HG02870 (cell line): Measurements from ENCODE around the gene IL34.

Source experiments
- ATAC-seq: cut with Tn5 transposase; IDR thresholded peaks from one replicate; pipeline ENCODE4 v1.9.1; 2021; ENCODE audit warnings: mild to moderate bottlenecking, moderate library complexity; ENCODE audit not compliant: unreplicated experiment

IL34 gene

DNA sequence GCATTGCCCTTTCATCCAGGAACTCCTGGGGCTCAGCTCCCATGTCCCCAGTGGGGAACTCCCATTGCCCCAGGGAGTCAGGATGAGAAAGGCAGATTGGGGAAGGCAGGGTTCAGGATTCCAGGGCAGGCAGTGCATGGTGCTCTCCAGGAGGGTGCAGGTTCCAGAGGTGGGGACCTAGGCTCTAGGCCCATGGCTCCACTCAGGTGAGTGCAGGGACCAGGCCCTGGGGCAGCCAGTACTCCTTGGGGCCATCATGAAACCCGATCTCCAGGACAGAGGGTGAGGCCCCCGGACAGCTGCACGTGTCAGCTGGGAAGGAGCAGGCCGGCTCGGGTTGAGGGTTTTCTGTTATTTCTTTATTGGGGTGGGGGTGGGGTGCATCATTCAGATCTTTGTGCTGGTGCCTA is 40.7 kb downstream of the IL34 start:
- ATAC-seq, result no peak

DNA sequence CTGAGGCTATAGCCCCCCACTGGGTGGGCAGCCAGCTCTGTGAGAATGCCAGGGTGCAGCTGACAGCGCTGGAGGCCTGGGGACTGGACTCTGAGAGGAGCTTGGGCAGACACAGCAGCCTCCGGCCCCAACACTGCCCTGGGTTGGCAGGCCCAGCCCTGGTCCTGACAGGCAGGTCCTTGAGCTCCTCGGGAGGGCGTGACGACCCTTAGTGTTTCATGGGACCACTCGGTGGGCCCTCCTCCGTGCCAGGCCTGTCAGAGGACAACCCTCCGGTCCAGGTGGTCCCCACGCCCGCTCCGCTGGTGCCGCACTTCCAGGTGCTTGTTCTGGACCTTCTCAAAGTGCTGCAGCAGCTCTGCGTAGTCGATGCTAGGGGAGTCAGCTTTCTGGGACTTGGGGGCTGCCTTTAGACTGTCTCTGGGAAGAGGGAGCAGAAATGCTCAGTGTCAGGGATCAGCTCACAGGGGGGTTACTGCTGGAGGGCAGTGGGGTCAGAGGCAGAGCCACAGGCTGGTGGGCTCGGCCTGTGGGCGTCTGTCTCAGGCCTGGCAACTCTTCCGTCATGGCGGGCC is 41.4 kb downstream of the IL34 start:
- ATAC-seq, result no peak

DNA sequence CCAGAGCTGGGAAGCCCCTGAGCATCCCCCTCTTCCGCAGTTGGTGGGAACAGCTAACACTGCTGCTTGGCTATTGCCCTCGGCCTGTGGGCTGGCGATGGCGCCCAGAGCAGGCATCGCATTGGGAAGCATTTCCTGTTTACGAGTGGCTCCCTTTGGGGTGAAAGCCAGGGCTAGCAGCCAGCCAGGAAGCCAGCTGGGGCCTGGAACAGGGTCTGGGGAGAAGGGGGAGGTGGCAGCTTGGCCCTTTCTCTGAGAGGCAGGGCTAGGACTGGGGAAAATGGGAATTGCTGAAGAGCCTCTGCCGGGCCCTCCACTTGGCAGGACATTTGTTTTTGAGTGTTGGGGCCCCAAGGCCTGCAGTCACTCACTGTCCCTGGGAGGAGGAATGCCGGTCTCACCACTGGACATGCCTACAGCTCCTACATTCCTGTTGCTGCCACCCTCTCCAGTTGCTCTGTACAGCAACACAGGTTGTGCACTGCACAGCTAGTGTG is 41.9 kb downstream of the IL34 start:
- no peak for ATAC-seq

DNA sequence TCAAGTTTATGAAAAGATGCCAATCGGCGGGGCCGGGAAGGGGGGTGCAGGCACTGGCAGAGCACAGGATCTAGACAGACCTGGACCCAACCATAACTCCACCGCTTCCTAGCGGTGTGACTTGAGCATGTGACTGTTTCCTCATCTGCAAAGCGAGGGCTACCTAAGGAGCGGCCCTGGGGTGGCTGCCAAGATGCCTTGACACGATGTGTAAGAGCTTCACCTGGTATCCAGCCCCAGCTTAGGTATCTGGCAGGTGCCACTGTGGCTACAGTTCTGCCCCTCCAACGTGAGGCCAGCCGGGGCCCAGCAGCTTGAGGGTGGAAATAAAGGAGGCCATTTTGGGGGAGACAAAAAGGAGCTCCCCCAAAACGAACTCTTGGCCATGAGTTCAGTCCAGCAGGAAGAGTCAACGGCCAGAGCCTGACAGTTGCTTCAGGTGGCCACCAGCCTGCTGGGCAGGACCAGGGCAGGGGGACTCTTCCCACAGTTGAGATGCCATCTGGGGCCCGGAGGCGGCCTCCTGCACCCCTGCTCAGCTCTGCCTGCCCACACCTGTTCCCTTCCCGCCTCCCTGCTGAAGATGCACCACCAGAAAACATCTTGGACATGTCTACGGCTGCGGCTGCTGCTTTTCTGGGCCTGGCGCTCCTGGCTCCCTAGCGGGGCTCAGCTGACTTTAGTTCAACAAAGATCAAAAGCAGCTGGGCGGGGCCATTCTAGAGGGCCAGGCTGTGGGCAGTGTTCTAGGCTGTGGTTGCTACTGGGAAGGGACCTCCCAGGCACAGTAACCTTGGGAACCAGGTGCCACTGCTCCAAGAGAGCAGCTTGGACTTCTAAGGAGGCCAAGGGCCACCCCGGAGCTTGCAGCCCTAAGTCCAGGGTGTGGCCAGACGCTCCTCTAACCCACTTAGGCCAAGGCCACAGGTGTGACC is 42.9 kb downstream of the IL34 start:
- ATAC-seq, result no peak

DNA sequence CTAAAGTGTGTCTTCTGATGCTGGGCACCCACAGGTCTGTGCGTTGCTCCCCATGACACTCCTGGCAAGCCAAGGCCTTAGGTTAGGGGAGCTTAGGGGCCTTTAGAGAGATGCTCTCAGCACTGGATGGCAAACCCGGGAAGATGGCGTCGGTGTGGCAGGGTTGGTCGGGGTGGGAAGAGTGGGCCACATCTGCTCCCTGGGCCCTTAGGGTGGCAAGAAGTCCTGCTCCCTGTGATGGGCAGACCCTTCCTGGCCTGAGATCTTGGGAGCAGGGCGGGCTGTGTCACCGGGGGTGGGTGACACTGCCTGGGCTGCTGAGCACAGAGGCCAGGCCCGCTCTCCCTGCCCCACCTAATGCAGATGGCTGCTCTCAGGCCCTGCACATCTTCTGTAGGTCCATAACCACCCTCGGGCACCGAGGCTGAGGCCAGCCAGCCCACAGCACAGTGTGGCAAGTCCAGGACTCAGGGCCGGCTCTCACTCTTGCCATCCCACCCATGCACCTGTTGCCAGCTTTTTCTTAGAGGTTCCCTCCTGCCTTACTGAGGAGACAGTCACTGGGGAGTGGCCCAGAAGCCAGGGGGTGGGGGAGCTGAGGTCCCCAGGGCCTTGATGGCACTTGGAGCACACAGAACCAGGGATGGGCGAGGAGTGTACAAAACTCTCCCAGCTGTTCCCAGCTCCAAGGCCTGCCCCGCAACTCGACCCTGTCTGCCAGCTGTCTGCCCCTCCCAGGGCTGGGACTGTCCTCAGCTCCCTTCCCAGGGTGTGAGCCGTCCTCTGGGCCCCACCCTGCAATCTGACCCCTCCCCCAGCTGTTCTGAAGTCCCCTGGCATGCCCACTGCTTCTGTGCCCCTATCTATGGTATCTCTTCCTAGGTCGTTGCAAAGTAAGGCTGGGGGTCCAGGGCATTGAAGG is 43.9 kb downstream of the IL34 start:
- no peak for ATAC-seq

DNA sequence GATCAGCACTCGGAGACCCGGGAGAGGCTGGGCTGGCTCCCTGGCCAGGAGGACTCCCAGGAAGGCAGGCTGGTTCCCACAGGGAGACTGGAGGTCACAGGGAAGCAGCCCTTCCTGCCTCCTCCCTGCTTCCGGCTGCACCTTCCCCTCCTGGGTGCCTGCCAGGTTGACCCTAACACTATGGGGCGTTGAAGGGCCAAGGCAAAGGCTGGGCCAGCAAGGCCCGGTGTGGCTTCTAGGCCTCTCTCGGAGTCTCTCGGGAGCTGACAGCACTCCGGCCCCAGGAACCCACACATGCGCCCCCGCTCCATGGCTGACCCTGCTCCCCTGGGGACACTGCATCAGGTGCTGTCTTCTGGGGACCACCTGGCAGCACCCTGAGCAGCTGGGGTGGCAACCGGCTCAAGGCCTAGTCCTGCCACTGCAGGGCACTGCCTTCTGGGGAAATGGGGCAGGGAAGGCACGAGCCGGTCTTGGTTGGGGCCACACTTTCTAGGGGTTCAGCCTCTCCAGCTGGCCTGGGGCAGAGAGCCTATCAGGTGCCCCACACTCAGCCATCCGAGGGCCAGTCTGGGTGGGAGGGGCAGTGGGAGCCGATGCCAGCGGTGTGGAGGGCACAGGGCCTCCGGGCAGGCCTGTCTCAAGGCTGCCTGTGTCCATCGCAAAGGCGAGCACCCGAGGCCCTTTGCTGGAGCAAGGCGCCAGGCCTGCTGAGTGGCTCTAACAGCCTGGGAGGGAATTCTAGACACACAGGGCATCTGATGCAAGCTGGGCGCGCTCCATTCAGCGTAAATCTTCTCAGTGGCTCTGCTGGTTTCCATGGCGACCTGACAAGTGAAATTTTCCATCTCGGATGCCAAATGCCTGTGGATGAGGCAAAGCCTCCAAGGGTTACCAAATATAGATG is 45.1 kb downstream of the IL34 start:
- no peak for ATAC-seq

DNA sequence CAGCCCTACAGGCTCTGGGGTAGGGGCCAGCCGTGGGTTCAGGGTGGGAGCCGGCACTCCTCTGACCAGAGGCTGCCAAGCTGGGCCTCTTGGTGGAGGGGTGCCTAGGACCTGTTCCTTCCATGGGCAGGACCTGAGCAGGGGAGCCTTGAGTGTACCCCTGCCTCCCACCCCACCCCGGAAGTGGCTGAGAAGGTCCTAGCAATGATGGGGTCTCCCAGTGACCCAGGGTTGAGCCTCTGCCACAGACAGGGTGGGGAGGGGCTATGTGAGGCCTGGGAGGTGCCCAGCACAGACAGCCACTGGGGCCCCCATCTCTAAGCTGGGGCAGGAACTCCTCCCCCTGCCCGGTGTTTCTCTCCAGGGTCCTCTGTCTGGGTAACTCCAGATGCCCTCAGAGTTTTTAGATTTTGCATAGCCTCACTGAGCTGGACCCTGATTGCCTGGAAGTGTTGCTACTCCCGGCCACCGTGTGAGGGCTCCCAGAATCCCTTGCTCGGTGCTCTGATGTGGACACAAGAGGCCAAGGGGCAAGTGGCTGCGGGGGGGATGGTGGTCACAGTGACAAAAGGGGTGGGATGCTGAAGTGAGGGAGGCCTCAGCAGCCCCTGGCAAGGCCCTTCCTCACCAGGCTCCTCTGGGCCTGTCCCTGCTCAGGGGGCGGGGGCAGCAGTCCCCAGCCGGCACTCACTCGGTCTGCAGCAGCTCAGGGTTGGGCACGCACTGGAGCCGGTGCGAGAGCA is 45.9 kb downstream of the IL34 start:
- ATAC-seq, result no peak

DNA sequence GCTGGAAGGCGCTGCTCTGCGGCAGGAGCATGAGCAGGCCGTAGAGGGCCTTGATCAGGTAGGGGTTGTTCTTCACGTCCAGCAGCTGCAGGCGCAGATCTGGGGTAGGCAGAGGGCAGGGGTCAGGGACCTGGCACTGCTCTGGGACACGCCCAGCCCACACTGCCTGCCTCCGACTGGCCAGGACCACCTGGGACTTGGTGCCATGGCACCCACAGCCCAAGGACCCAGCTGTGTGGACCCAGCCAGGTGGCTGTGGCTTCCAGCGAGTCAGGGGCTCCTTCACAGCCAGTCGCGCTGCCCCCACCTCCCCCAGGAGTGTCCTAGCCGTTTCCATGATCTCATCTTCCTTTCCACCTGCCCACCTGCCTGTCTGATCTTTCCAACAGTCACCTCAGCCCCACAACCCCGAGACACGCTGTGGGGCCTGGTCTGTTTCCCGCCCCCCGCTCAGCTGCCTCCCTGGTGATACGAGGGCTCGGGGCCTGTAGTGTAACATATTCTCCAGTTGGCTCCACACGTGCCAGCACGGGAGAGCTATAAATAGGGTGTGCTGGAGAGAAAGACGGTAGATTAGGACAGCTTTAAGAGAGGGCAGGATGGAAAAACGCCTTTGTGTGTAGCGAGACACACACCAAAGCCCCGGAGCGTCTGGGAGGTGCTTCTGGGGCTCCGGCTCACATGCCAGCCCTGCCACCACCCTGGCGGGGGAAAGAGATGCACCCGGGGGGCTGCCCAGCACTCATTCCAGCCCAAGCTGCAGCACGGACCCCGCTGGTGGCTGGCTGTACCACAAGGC is 46.7 kb downstream of the IL34 start:
- no peak for ATAC-seq

DNA sequence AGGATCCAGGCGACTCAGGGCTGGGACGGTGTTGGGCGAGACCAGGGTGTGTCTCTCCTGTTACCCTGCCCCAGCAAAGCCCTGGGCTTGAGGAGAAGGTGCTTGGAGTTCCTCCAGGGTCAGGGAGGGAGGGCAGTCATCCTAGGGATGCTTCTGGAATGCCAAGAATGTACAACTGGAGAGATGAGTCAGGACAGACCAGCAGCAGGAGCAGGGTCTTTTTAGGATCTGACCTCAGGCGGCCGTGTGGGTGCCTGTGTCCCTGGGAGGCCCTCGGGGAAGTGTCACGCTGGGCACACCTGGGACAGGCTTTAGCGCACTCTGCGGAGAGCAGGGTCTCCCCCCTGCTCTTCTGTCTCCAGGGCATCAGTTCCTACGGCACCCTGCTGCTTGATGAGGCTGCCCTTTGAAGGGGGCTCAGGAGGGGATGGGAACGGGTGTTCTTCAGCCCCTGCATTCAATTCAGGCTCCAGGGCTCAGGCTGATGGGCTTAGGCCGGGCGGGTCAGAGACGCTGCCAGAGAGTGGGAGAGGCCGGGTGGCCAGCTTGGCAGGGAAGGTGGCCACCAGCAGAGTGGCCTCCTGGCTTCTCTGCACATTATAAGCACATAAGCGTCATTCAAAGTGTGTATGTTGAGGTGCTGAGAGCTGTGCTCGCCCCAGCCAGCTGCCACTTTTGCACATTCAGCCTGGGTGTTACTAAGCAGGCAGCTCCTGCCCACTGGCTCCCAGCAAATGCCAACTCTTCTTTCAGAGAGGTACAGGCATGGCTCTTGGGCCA is 47.9 kb downstream of the IL34 start:
- ATAC-seq, result no peak

DNA sequence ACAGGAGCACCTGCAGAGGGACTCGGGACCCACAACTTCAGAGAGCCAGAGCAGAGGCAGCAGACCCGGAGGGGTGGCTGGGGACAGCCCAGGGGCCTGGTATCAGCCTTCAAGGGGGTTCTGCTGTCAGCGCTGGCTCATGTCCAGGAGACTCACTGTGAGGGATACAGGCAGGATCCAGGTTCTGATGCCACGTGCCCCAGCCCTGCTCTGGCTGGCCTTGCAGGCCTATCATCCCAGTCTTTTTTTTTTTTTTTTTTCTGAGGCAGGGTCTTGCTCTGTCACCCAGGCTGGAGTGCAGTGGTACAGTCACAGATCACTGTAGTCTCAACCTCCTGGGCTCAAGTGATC is 48.5 kb downstream of the IL34 start:
- ATAC-seq, result no peak

DNA sequence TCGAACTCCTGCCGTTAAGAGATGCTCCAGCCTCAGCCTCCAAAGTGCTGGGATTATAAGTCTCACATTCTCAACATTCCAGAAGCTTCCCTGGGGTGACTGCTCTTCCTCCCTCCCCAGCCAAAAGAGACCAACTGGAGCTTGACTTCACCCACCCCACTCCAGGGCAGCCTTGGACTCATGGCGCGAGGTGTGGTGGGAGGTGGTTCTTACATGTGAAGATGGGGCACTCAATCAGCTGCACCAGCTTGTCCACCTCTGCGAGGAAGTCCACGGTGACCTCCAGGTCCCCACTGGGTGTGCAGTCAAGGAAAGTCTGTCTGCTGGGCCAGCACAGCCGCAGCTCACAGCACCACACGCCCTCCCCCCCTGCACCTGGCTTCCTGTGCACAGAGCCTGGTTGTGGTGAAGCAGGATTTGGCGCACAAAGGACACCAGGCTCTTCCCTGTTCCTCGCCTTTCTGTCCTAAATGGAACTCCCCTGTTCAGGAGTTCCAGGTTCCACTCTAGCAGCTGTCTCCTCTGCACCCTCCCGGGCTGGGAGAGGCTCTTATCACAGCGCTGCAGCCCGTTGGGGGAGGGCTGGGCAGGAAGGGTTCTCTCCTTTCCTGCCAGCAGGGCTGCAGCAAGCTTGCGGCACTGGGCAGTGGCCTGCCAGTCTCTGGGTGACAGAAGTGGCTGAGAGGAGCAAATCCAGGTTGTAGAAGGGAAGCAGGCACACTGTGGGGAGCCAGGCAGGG is 49.1 kb downstream of the IL34 start:
- no peak for ATAC-seq

DNA sequence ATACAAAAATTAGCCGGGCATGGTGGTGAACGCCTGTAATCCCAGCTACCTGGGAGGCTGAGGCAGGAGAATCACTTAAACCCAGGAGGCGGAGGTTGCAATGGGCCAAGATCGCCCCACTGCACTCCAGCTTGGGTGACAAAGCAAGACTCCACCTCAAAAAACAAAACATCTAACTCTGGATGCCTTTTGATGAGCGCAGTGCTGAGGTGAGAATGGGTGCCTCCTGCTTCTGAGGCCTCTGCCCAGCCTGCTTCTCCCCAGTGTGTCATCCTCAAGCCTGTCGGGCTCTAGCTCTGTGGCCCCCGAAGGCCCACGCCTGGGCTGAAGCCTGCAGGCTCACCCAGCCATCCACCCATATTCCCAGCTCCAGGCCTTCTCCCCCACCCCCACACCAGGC is 50.0 kb downstream of the IL34 start:
- no peak for ATAC-seq

DNA sequence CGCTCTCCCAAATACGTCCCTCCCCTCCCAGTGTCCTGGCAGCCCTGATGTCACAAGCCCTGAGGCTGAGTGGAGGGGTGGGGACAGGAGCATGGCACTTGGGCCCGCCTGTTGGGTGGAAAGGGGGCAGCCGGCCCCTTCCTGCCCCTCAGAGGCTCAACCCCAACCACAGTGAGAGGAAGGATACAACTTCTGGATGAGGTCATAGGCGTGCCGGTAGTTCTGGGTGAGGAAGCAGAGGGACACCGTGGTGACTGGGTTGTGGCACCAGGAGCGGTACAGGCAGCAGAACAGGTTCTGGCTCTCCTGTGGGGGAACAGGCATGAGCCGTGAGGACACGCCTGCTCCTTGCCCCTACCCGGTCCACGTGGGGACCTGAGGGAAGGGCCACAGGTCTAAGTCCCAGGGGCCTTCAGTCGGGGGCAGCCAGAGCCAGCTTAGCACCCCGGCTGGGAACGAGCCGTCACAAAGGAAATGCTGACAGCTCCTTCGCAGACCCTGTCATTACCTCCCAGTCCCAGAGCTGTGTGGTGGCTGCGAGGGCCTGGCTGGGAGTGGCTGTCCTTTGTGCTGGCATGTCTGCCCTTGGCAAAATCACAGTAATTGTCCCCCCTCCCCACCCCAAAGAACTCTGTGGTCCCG is 50.7 kb downstream of the IL34 start:
- ATAC-seq, result no peak

DNA sequence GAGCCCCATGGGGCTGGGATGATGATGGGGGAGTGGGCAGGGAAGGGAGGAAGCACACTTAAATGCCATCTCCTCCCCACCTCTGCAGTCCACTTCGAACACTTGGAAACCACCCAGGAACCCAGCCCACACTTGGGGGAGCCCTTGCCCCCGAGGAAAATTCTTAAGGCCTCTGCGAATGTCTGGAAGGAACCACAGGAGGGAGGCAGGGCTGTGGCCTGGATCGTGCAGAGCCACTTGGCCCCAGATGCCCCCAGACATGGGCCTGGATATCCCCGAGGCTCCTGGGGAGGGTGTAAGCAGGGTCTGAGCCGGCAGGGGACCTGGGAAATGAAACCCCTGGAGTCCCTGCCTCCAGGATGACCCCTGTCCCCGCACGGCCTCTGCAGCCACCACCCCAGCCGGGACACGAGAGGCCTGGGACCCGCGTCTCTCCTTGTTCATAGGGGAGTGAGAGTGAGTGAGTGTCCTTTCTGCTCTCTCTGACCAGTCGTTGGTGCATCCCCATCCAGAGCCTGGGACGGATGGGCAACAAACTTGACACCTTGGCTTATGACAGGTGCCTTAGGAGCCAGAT is 51.3 kb downstream of the IL34 start:
- ATAC-seq, result no peak

DNA sequence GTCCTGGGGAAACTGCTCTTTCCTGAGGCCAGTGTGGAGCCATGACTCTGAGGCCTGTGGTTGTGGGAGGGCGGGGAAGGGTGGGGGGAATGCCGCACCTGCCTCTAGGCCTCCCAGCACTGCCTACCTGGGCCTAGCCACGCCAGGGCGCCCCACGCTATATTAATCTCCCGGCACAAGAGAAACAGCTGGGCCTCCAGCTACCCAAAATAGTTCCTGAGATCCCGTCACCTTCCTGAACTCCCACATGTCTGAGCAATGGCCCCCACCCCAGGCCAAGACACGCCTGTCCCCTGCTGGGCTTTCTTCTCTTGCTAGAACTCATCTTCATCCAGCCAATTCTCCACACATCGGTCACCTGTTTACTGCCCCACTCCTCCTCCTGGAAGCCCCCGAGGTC is 52.5 kb downstream of the IL34 start:
- ATAC-seq, result no peak

DNA sequence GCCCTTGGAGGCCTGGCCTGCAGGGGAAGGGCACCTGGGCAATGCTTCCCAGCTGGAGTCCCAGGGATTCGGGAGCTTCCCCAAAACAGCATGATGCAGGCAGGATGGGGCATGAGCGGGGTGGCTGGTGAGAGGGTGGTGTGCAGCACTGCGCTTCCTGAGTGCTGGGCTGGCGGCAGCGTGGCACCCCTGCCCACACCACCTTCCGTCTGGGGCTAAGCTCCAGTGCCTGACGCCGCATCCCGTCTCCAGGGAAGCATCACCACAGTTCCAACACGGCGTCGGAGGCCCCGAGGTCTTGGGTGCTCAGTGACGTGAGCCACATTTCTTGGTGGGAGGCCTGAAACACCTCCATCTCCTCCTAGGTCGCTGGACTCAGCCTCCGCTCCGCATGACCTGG is 53.3 kb downstream of the IL34 start:
- no peak for ATAC-seq
